ENCODE results near the gene RPRD1A.
"Not testable (repeated sequence)": the region's sequence is repeated elsewhere in the genome, so short reads cannot be mapped to it uniquely, and the experiment has no call there.

RPRD1A gene

DNA sequence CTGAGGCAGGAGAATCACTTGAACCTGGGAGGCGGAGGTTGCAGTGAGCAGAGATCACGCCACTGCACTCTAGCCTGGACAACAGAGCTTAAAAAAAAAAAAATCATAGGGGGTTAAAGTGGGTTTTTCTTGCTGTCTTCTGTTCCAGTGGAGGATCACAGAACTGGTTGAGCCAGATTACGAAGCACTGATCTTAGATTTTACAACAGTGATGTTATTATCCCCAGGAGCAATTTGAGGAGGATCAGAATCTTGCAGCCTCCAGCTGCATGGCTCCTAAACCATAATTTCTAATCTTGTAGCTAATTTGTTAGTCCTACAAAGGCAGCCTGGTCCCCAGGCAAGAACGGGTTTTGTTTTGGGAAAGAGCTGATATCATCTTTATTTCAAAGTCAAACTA, 99.5 kb downstream of the RPRD1A start:
- DNase-seq: not testable (repeated sequence)

DNA sequence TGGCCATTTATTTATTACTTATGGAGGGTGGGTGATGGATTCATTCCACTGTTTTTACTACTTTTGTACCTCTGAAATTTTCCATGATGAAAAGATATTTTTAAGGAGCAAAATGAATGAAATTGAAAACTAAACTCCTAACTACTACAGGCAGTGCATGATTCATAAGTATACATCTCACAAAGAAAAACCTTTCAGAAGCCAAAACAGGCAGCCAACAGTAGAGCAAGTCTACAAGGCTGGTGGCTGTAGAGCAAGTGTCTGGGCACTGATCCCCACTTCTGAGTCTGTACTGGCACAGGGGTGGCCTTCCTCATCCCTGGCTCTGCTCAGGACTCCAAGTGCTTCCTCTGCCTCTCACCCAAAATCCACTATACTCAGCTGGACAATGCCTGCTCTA, 103.0 kb downstream of the RPRD1A start:
- DNase-seq: no peak

DNA sequence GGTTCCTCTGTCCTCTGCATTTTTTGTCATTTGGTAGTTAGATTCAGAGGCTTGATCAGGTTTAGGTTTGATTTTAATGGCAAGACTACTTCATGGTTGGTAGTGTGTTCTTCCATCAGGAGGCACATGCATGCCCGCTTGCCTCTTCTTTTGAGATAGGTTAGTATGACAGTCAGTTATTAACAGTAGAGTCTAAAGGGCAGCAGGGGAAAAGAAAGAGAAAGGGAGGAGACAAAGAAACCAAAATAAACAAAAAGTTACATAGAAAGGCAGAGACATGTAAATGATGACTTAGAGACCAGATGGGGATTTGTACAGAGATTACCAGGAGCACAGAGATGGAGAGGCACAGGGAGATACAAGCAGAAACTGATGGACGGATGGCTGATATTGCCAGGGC, 105.0 kb downstream of the RPRD1A start:
- DNase-seq: no peak

DNA sequence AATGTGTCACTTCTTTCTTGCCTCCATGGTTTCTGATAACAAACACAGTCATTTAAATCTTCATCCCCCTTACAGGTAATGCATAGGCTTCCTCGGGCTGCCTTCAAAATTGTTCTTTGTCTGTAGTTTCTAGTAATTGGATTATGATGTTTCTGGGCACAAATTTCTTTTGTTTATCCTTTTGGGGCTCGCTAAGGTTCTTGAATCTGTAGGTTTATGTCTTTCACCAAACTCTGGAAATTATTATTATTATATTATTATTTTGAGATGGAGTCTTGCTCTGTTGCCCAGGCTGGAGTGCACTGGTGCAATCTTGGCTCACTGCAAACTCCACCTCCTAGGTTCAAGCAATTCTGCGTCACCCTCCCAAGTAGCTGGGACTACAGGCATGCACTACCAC, 111.1 kb downstream of the RPRD1A start:
- no peak for DNase-seq

DNA sequence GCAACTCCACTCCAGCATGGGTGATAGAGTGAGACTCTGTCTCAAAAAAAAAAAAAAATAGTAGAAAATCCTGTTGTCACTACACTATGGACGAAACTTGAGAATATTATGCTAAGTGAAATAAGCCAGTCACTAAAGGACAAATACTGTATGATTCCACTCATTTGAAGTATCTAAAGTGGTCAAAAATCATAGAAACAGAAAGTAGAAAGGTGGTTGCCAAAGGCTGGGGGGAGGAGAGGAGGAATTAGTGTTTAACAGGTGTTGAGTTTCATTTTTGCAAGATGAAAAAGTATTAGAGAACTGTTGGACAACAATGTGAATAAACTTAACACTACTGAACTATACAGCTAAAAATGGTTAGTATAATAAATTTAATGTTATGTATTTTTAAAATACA, 113.7 kb downstream of the RPRD1A start:
- DNase-seq: no peak

DNA sequence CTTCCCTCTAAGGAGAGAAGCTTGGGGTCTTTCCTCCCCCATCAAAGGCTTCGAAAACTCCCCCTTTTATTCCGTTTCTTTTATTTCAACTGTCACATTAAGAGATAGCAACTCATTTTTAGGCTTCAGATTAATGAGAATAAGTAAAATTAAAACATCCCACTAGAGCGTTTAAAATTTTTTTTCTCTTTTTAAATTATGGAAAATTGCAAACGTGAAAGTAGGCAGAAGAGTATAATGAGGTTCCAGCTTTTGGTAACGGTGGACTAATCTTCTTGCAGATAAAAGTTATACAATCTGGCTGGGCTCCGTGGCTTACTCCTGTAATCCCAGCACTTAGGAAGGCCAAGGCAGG, 116.8 kb downstream of the RPRD1A start:
- no peak for DNase-seq

DNA sequence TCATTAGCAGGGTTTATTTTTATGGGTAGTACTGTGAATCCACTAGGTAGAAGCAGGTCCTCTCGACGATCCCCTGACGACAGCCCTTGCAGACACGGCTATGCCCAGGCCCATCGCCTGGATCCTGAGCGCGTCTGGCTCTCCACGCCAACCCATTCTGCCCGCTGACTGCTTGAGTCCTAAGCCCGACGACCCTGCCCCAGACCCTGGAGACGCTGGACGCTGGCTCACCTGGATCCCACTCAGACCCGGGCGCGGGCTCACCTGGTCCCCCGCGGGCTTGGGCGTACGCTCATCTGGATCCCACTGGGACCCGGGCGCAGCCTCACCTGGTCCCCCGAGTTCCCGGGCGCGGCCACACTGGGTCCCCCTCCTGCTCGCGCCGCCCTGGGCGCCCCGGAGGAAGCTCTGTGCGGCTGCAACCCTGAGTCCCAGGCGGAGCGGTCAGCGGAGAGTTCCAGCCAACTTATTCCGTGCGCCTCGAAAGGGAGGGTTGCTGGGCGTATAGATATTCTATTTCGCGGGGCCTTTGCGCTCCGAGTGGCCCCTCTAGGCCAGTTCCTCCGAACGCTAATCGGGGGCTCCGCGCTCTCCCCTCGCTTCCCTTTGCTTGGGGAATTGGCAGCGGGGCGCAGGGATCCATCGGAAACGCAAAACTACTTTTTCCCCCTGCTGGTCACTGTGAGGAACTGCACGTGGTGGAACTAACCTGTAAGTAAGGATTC, 117.3 kb downstream of the RPRD1A start:
- peak; percentile 46 for DNase-seq

DNA sequence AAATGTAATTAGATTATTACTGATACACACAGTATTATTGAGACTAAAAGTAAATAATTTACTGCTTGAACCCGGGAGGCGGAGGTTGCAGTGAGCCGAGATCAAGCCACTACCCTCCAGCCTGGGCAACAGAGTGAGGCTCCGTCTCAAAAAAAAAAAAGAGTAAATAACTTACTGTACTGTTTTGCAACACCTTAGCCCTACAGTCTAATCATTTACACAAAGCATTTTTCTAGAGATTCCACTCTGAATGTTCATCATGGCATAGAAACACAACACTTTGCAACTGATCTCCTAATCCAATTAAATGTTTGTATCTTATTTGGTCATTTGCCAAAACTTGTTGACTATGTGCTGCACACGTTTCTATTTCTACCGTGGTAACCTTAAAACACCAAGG, 118.3 kb downstream of the RPRD1A start:
- DNase-seq: no peak

DNA sequence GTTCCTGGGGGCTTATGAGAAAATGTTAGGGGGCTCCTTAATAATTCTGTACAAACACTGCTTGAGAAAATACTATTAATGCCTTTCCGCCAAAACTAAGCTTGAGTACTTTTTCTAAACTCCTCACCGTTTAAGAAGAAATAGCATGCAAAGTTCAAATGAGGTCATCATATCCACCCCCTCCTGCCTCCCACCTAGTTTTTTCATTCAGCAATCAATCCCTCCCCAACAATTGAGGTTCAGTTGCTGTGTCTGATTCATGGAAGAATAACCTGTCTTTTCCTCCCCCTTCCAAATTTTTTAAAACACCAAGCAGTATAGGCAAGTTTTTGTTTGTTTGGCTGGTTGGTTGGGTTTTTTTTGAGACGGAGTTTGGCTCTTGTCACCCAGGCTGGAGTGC, 119.3 kb downstream of the RPRD1A start:
- DNase-seq: no peak

DNA sequence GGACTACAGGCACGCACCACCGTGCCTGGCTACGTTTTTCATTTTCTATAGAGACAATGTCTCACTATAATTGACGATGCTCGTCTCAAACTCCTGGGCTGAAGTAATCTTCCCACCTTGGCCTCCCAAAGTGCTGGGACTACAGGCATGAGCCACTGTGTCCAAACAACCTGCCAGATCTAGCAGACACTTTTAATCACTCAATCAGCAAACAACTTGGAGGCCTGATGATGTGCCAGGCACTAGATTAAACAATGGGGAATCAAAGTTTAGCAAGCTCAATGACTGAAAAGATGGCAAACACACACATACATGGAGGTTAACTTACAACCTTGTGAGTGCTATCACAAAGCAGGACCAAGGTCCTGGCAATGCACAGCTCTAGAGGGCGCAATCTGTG, 124.7 kb downstream of the RPRD1A start:
- no peak for DNase-seq

DNA sequence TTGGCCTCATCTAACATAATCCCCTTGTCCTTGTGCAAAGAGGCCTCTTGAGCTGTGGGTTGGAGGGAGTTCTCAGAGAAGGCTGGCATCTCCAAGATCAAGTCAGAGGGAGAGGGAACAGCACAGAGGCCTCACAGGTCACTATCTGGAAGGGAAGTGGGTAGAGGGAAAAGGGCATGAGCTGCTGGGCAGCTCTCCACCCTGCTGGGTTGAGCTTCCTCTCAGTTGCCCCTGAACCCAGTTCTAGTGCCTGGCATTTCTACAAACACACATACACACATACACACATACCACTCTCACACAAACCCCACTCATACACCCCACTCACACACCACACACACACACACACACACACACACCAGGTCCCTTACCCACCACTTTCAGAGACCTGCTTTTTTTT, 125.2 kb downstream of the RPRD1A start:
- no peak for DNase-seq

DNA sequence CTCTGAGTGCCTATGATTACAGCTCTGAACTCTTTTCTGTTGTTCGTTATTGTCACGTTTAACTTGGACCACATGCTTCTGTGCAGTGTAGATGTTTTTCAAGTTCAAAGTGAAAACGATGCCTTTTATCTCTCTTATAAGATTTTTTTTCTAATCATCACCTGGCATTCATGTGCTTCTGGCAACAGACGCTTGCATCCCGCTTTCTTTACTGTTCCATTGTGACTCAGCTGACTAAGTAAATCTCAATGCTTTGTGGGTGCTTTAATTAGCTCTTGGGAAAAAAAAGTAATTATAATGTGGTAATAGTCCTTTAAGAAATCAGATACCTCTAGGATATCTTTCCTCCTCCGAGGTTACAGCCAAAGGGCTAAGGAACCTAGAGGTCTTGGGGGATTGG, 126.1 kb downstream of the RPRD1A start:
- DNase-seq: no peak
